ENCODE data around the gene CAMTA1.

The CAMTA1 gene

GRCh38 chr1:7385471-7386225 lies 600.4 kb downstream of the CAMTA1 start:
- no peak for DNase-seq

GRCh38 chr1:7386226-7387052 lies 601.2 kb downstream of the CAMTA1 start:
- DNase-seq: no peak

- DNase-seq: no peak
These were observed 602.0 kb downstream of the CAMTA1 start for GRCh38 chr1:7387053-7387927.

GRCh38 chr1:7388141-7388487 lies 602.9 kb downstream of the CAMTA1 start:
- DNase-seq: no peak

GRCh38 chr1:7388488-7389185 lies 603.4 kb downstream of the CAMTA1 start:
- no peak for DNase-seq

GRCh38 chr1:7389201-7389905 lies 604.1 kb downstream of the CAMTA1 start:
- no peak for DNase-seq

- DNase-seq: no peak
These were observed 604.8 kb downstream of the CAMTA1 start for GRCh38 chr1:7389906-7390603.

GRCh38 chr1:7390604-7391000 lies 605.3 kb downstream of the CAMTA1 start:
- no peak for DNase-seq

- no peak for DNase-seq
These were observed 607.9 kb downstream of the CAMTA1 start for GRCh38 chr1:7393136-7393535.

- DNase-seq: no peak
These were observed 610.0 kb downstream of the CAMTA1 start for GRCh38 chr1:7395251-7395650.

- DNase-seq: no peak
These were observed 613.7 kb downstream of the CAMTA1 start for GRCh38 chr1:7398982-7399381.

- DNase-seq: no peak
These were observed 614.4 kb downstream of the CAMTA1 start for GRCh38 chr1:7399514-7400125.

GRCh38 chr1:7400566-7400965 lies 615.3 kb downstream of the CAMTA1 start:
- DNase-seq: no peak

GRCh38 chr1:7401814-7402547 lies 616.7 kb downstream of the CAMTA1 start:
- no peak for DNase-seq

GRCh38 chr1:7402548-7402850 lies 617.2 kb downstream of the CAMTA1 start:
- DNase-seq: no peak

GRCh38 chr1:7403265-7404045 lies 618.2 kb downstream of the CAMTA1 start:
- no peak for DNase-seq

- DNase-seq: no peak
These were observed 618.9 kb downstream of the CAMTA1 start for GRCh38 chr1:7404046-7404742.

- DNase-seq: no peak
These were observed 620.7 kb downstream of the CAMTA1 start for GRCh38 chr1:7405844-7406500.

All from GF-D8 (cell line).